Transverse colon (tissue), 4 donors: Measurements from ENCODE around the gene TMEM38B.

Source experiments
- EP300 ChIP-seq: sonication (generic); formaldehyde crosslinking; IDR thresholded peaks from one replicate; pipeline ENCODE4 v1.6.1; 2017; ENCODE audit warnings: antibody characterized with exemption, low read depth
- POLR2A ChIP-seq: fragments of 450-650 bp; IDR thresholded peaks from one replicate; pipeline ENCODE4 v1.6.1; 2016; ENCODE audit warnings: antibody characterized with exemption, mild to moderate bottlenecking, moderate library complexity
- POLR2AphosphoS5 ChIP-seq, 3 donors: sonication (generic); formaldehyde crosslinking; IDR thresholded peaks; one replicate each; pipeline ENCODE4 v1.6.1; 2016; ENCODE audit warnings: antibody characterized with exemption in 3 of 3
- TF ChIP-seq, protein P1 (sequence below), 5 experiments: fragments of 200-600 bp in 3 of 5; fragments of 450-650 bp in 2 of 5; sonication (generic) in 3 of 5; IDR thresholded peaks; 1 replicate in 2 of 5; 2 replicates in 3 of 5; pipeline ENCODE4 v1.5.1; 2016 to 2017; ENCODE audit warnings: antibody characterized with exemption in 5 of 5, inconsistent platforms in 3 of 5, mild to moderate bottlenecking in 2 of 5, moderate library complexity in 1 of 5

DNA sequence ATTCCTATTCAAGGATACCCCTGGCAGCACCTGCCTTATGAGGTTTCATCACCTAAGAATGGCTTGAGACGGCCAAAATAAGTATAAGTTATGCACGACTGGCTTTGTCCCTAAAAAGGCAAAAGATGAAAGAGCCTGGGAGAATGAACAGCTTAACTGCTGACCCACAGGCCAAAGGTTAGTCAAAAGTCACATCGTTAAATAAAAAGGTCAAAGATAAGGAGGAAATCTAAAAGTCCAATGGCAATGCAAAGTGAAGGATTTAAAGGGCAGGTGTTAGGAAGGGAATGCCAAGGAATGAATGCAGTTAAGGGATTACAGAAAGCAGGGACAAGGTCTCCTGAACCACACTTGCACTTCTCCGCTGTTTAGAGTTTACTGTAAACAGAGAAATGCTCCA, 26.5 kb upstream of the TMEM38B start:
- TF ChIP-seq, protein P1, sequence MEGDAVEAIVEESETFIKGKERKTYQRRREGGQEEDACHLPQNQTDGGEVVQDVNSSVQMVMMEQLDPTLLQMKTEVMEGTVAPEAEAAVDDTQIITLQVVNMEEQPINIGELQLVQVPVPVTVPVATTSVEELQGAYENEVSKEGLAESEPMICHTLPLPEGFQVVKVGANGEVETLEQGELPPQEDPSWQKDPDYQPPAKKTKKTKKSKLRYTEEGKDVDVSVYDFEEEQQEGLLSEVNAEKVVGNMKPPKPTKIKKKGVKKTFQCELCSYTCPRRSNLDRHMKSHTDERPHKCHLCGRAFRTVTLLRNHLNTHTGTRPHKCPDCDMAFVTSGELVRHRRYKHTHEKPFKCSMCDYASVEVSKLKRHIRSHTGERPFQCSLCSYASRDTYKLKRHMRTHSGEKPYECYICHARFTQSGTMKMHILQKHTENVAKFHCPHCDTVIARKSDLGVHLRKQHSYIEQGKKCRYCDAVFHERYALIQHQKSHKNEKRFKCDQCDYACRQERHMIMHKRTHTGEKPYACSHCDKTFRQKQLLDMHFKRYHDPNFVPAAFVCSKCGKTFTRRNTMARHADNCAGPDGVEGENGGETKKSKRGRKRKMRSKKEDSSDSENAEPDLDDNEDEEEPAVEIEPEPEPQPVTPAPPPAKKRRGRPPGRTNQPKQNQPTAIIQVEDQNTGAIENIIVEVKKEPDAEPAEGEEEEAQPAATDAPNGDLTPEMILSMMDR (IDR thresholded peaks at IDR 0.05): no peak
- no peak for TF ChIP-seq POLR2AphosphoS5 (IDR thresholded peaks at IDR 0.05)
- no peak for TF ChIP-seq POLR2A
- no peak for TF ChIP-seq EP300
